ENCODE measurements around the gene THSD4.

The THSD4 gene

GRCh38 chr15:71259866-71260265 is 144.6 kb downstream of the THSD4 start:
- Histone ChIP-seq H3K4me1 (ENCODE audit: insufficient read depth, low read length, severe bottlenecking) (no peaks in the 10 kb centered on the region), H3K27me3 (ENCODE audit: insufficient read depth, low read length) (no peaks in the 10 kb centered on the region), H3K4me2 (ENCODE audit: low read length) (no peak overlapping the region), H3K79me2 (ENCODE audit: insufficient read depth, low read length) (no peaks in the 10 kb centered on the region), H3K27ac (ENCODE audit: low read depth, low read length, poor library complexity, severe bottlenecking) (no peak overlapping the region), H4K20me1 (ENCODE audit: insufficient read depth, low read length) (no peaks in the 10 kb centered on the region), H3F3A (ENCODE audit: insufficient read depth, low read length) (no peaks in the 10 kb centered on the region), H3K9ac (ENCODE audit: low read length) (no peak overlapping the region), H3K4me3 (ENCODE audit: low read depth, low read length, poor library complexity, severe bottlenecking) (no peak overlapping the region), H3K9me2 (ENCODE audit: low read depth, low read length) (no peaks in the 10 kb centered on the region), H3K36me3 (ENCODE audit: insufficient read depth, low read length) (no peaks in the 10 kb centered on the region), H3K9me3 (ENCODE audit: low read length) (no peaks in the 10 kb centered on the region), H2AFZ (ENCODE audit: low read length) (no peak overlapping the region)
- TF ChIP-seq EZH2 (IDR thresholded peaks at IDR 0.05; ENCODE audit: borderline replicate concordance, low read length) (no peak), CTCF (IDR thresholded peaks at IDR 0.05; ENCODE audit: low read length) (no peak)

- H3K9me2 ChIP-seq (ENCODE audit: low read depth, low read length): no peaks in the 10 kb centered on the region
- no peaks in the 10 kb centered on the region for H4K20me1 ChIP-seq (ENCODE audit: insufficient read depth, low read length)
- no peak overlapping the region for H3K4me3 ChIP-seq (ENCODE audit: low read depth, low read length, poor library complexity, severe bottlenecking)
- H3K9ac ChIP-seq (ENCODE audit: low read length): no peak overlapping the region
- H3K9me3 ChIP-seq (ENCODE audit: low read length): no peaks in the 10 kb centered on the region
- H2AFZ ChIP-seq (ENCODE audit: low read length): no peak overlapping the region
- H3K36me3 ChIP-seq (ENCODE audit: insufficient read depth, low read length): no peaks in the 10 kb centered on the region
- H3F3A ChIP-seq (ENCODE audit: insufficient read depth, low read length): no peaks in the 10 kb centered on the region
- no peaks in the 10 kb centered on the region for H3K4me1 ChIP-seq (ENCODE audit: insufficient read depth, low read length, severe bottlenecking)
- H3K4me2 ChIP-seq (ENCODE audit: low read length): no peak overlapping the region
- H3K79me2 ChIP-seq (ENCODE audit: insufficient read depth, low read length): no peaks in the 10 kb centered on the region
- H3K27me3 ChIP-seq (ENCODE audit: insufficient read depth, low read length): no peaks in the 10 kb centered on the region
- no peak for TF ChIP-seq EZH2 (IDR thresholded peaks at IDR 0.05; ENCODE audit: borderline replicate concordance, low read length)
- TF ChIP-seq CTCF (IDR thresholded peaks at IDR 0.05; ENCODE audit: low read length): no peak
- no peak overlapping the region for H3K27ac ChIP-seq (ENCODE audit: low read depth, low read length, poor library complexity, severe bottlenecking)
Measured at GRCh38 chr15:71261418-71261817, 146.1 kb downstream of the THSD4 start.

GRCh38 chr15:71261909-71262308 is 146.6 kb downstream of the THSD4 start:
- no peak overlapping the region for H3K4me2 ChIP-seq (ENCODE audit: low read length)
- H3K36me3 ChIP-seq (ENCODE audit: insufficient read depth, low read length): no peaks in the 10 kb centered on the region
- H3K9me3 ChIP-seq (ENCODE audit: low read length): no peaks in the 10 kb centered on the region
- no peaks in the 10 kb centered on the region for H3K79me2 ChIP-seq (ENCODE audit: insufficient read depth, low read length)
- H3K9ac ChIP-seq (ENCODE audit: low read length): no peak overlapping the region
- no peaks in the 10 kb centered on the region for H3F3A ChIP-seq (ENCODE audit: insufficient read depth, low read length)
- no peak overlapping the region for H3K27ac ChIP-seq (ENCODE audit: low read depth, low read length, poor library complexity, severe bottlenecking)
- no peak overlapping the region for H2AFZ ChIP-seq (ENCODE audit: low read length)
- no peak for TF ChIP-seq CTCF (IDR thresholded peaks at IDR 0.05; ENCODE audit: low read length)
- TF ChIP-seq EZH2 (IDR thresholded peaks at IDR 0.05; ENCODE audit: borderline replicate concordance, low read length): no peak
- no peaks in the 10 kb centered on the region for H3K4me1 ChIP-seq (ENCODE audit: insufficient read depth, low read length, severe bottlenecking)
- H3K9me2 ChIP-seq (ENCODE audit: low read depth, low read length): no peaks in the 10 kb centered on the region
- H4K20me1 ChIP-seq (ENCODE audit: insufficient read depth, low read length): no peaks in the 10 kb centered on the region
- H3K27me3 ChIP-seq (ENCODE audit: insufficient read depth, low read length): no peaks in the 10 kb centered on the region
- no peak overlapping the region for H3K4me3 ChIP-seq (ENCODE audit: low read depth, low read length, poor library complexity, severe bottlenecking)
